Left colon (tissue), 2 donors: ENCODE results near the gene ZNF564. TPM values are rescaled to one million over a fixed set of nuclear protein-coding genes. Genes with fewer than 3 reads are reported as not detected.
"Not testable (repeated sequence)": the region's sequence is repeated elsewhere in the genome, so short reads cannot be mapped to it uniquely, and the experiment has no call there.

Experiments
- ATAC-seq: fragments of 200-7000 bp; cut with Tn5 transposase; one replicate; pipeline ENCODE4 v1.9.1; 2020; ENCODE audit warnings: mild to moderate bottlenecking, moderate library complexity
- DNase-seq, 2 donors: peaks; one replicate each; pipeline ENCODE4 v3.0.0-alpha.2; 2020
- intact Hi-C, 2 donors: fragments of 100-400 bp; cut with DNase I in 1 of 2; cut with micrococcal nuclease in 1 of 2; formaldehyde crosslinking; loops; one replicate each; pipeline versions ENCODE4 v1.11.2 to v1.14.0; 2022; cut with DNase I, micrococcal nuclease
- total RNA-seq, 2 donors: library from RNA; stranded (reverse); fragmentation: NEBNext Ultra II Directional; extraction: Animal tissue kit (Norgen Biotek cat#: 25700); gene quantifications; one replicate each; pipeline ENCODE4 v1.2.1, GENCODE V29; 2021
- donor health status: DM: no; HTN: no; CAD: no.
- donor health status: DM: yes; HTN: yes; CAD: no.

Gene ZNF564
- total RNA-seq, 2 donors from 2014 or later: 21.1 to 21.5 TPM

- intact Hi-C loops: no loop called here
- ATAC-seq (no peak), DNase-seq (no peak)
Measured at GRCh38 chr19:12526542-12526941, 24.7 kb downstream of the ZNF564 start.

- ATAC-seq: no peak
- intact Hi-C loops: no loop called here
- no peak for DNase-seq
Measured at GRCh38 chr19:12521996-12522395, 29.3 kb downstream of the ZNF564 start.

DNA sequence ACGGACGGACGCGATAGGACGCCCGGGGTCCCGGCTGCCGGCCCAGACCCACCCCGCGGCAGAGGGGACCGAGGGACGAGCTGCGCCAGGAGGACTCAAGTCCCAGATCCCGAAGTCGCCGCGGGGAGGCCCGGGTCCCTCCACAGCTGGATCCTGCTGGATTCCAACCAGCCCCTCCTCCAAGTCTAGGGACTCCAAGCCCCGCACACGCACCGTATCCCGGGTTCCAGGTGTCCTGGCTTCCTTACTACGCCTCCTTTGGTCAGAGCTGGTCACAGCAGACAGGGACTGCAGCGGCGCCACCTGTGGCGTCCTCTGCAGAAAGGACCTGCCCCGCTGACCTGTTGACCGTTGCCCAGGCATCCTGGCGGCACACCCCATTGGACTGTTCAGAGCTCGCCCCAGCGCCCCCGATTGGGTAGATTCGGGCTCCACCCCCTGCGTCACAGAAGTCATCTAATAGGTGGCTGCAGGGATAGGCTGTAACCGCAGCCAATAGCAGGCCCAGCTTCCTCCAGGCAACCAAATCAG is 37.7 kb downstream of the ZNF564 start:
- no peak for DNase-seq
- ATAC-seq: no peak
- intact Hi-C loops: no loop called here

DNA sequence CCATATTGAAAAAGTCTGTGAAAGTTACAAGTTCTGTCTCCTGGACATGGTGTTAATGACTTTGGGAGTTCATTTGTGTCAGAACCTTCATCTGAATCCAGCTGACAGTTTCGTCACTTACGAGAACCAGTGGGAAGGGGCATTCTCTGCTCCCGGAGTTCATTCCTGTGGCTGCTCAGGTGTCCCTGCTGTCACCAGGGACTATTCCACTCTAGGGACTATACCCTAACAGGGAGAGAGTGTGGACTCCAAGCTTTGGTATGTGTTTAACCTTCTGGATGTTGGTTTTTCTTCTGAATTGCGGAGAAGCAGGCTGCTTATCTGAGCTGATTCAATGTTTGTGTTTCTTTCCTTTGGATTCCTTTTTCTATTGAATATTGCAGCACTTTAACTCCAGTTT is 54.2 kb downstream of the ZNF564 start:
- ATAC-seq: no peak
- DNase-seq: no peak
- intact Hi-C loops: no loop called here

GRCh38 chr19:12496480-12496879 is 54.8 kb downstream of the ZNF564 start:
- no peak for ATAC-seq
- intact Hi-C loops: no loop called here
- no peak for DNase-seq

- ATAC-seq (peak; percentile 99), DNase-seq (peak; percentile 95 to 98)
- intact Hi-C loops: no loop called here
Measured at GRCh38 chr19:12495002-12495802, 56.1 kb downstream of the ZNF564 start.

DNA sequence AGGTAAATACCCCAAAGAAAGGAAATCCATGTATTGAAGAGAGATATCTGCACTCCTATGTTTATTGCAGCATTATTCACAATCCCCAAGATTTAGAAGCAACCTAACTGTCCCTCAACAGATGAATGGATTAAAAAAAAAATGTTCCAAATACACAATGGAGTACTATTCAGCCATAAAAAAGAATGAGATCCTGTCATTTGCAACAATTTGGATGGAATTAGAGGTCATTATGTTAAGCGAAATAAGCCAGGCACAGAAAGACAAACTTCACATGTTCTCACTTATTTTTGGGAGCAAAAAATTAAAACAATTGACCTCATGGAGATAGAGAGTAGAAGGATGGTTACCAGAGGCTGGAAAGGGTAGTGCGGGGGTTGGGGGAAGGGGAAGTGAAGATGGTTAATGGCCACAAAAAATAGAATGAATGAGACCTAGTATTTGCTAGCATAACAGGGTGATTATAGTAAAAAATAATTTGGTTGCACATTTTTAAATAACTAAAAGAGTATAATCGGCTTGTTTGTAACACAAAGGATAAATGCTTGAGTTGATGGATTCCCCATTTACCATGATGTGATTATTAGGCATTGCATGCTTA is 56.9 kb downstream of the ZNF564 start:
- no peak for ATAC-seq
- intact Hi-C loops: no loop called here
- no peak for DNase-seq

DNA sequence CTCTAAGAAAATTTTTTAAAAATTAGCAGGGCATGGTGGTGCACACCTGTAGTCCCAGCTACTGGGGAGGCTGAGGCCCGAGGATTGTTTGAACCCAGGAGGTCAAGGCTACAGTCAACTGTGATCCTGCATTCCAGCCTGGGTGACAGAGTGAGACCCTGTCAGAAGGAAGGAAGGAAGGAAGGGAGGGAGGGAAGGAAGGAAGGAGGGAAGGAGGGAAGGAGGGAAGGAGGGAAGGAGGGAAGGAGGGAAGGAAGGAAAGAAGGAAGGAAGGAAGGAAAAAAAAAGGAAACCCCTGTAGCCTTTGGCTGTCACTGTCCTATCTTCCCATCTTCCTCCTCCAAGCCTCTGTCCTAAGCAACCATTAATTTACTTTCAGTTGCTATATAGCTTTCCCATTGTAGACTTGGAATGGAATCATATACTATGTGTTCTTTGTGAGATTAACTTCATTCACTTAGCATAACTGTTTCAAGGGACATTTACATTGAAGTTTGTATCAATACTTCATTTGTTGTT is 65.0 kb downstream of the ZNF564 start:
- ATAC-seq, intact Hi-C loops, DNase-seq: not testable (repeated sequence)

DNA sequence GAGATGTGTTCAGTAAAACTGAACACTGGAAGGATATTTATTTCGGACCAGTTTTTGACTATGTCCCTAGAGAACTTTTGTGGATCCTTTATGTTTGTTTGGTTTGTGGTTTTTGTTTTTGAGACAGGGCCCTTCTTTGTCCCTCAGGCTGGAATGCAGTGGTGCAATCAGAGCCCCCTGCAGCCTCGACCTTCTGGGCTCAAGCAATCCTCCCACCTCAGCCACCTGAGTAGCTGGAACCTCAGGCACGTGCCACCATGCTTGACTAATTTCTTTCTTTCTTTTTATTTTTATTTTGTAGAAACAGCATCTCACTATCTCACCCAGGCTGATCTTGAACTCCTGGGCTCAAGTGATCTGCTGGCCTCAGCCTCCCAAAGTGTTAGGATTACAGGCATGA is 65.7 kb downstream of the ZNF564 start:
- ATAC-seq (no peak), DNase-seq (no peak)
- intact Hi-C loops: no loop called here

GRCh38 chr19:12485052-12485416 is 66.2 kb downstream of the ZNF564 start:
- intact Hi-C loops: no loop called here
- no peak for DNase-seq
- peak; percentile 42 for ATAC-seq

GRCh38 chr19:12484371-12485051 is 66.8 kb downstream of the ZNF564 start, which contains the start of gene ZNF709:
TSS of gene ZNF709 (minus strand) at chr19:12484816. CDS start at chr19:12484657, 159 bp downstream.
- intact Hi-C loops: no loop called here
- peak; percentile 99 for ATAC-seq

DNA sequence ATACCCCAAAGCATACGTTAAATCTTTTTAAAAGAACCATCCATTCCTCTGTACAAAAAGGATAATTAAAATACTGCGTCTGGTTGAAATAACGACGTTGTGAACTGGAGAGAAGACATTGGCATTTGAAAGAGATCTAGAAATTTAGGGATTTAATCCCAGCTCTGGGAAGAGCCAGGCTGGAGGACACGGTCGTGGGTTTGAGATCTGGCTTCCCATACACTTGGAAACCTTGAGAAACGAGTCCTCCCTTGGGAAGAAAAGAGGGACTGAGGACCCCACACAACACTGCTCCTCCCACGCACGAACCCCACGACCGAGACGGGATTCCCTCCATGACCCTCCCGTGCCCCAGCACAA is 67.3 kb downstream of the ZNF564 start:
- peak; percentile 4 for ATAC-seq
- no peak for DNase-seq
- intact Hi-C loops: no loop called here

More at GRCh38 chr19:12484371-12485051, 66.8 kb downstream of the ZNF564 start, which contains the start of gene ZNF709:
- DNase-seq: peak; percentile 89 to 93

DNA sequence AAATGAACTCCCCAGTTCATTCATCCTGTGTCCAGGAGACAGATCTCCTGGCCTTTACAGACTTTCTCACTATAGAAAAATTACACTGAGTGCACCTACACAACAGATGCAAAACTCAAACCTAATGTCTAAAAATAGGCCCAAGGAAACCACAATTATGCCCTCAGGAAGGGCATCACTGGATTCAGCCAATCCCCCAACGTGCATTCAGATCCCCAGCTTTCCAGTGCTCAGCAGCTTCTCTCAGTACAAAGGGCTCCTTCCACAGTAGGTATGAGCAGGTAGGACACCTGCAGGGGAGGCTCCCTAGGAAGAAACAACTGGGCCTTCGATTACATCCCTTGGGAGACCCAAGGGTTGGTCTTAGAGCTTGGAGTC is 68.8 kb downstream of the ZNF564 start:
- intact Hi-C loops: no loop called here
- ATAC-seq (no peak), DNase-seq (no peak)

- DNase-seq (no peak), ATAC-seq (no peak)
- intact Hi-C loops: no loop called here
Measured at GRCh38 chr19:12481781-12482508, 69.3 kb downstream of the ZNF564 start.

DNA sequence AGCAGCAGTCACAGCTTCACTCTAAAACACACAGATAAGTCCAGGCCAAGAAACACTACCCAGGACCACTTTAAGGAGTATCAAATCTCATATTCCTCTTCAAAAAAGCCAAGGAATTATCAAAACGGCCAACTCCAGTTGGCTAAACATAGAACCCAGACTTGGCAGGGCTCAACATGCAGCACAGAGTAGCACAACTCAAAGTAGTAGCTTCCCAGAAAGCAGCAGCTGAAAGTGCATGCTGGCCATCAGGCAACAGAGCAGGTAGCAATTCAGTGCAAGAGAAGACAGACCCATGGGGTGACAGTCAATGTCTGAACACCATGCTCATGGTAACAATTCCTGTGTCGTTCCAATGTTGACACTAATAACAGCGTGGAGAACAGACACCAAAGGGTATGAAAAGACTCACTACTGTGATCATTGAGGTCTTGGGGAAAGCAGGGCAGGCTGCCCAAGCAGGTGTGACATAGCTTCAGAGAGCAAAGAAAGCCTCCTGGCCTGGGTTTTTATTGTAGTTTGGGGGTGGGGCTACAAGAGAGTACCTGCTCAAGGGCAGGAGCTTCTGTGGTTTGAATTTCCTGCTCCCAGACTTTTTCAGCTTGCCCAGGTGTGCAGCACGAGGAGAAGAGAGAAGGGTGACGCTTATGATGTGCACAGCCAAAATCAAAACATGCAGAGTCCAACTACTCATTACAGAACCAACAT is 72.9 kb downstream of the ZNF564 start:
- intact Hi-C loops: no loop called here
- DNase-seq: peak in 1 of 2 donors; percentile 37
- peak; percentile 98 for ATAC-seq
